Thoracic aorta (tissue), 2 donors: Measurements from ENCODE around the gene FASTK. TPM values are rescaled to one million over a fixed set of nuclear protein-coding genes. Genes with fewer than 3 reads are reported as not detected.

Source experiments
- ATAC-seq: fragments of 150-250 bp; one replicate; pipeline ENCODE4 v1.8.0; 2017; ENCODE audit warnings: low read depth; ENCODE audit not compliant: insufficient number of reproducible peaks, low FRiP score
- DNase-seq: peaks from one replicate; pipeline ENCODE4 v3.0.0-alpha.2; 2020; ENCODE audit warnings: low spot score
- H3K27ac ChIP-seq, 2 donors: fragments of 200-600 bp; sonication (generic); 1 replicate in 1 of 2; 2 replicates in 1 of 2; pipeline ENCODE4 v1.5.1; 2016; ENCODE audit warnings: mild to moderate bottlenecking in 2 of 2, moderate library complexity in 2 of 2
- H3K27me3 ChIP-seq: fragments of 200-600 bp; sonication (generic); replicated peaks from 2 replicates; pipeline ENCODE4 v1.6.0; 2016; ENCODE audit warnings: mild to moderate bottlenecking; ENCODE audit not compliant: insufficient read depth
- H3K36me3 ChIP-seq: fragments of 200-600 bp; sonication (generic); one replicate; pipeline ENCODE4 v1.5.1; 2016
- H3K4me1 ChIP-seq, 2 donors: fragments of 200-600 bp; sonication (generic); 1 replicate in 1 of 2; 2 replicates in 1 of 2; pipeline versions ENCODE4 v1.5.1 to v1.6.0; 2016; ENCODE audit warnings: low read depth in 2 of 2, mild to moderate bottlenecking in 1 of 2; ENCODE audit not compliant: control insufficient read depth in 1 of 2
- H3K4me3 ChIP-seq: fragments of 200-600 bp; sonication (generic); 2 replicates; pipeline ENCODE4 v1.5.1; 2016; ENCODE audit warnings: mild to moderate bottlenecking
- H3K9me3 ChIP-seq: fragments of 200-600 bp; sonication (generic); 2 replicates; pipeline ENCODE4 v1.5.1; 2016
- total RNA-seq, 2 donors: library from RNA; depleted of rRNA; stranded (reverse); fragments of >200 nt; gene quantifications; one replicate each; pipeline versions ENCODE4 v1.1.0 to v1.2.3, GENCODE V29; 2016
- TF ChIP-seq, protein P1 (sequence below): fragments of 200-600 bp; sonication (generic); IDR thresholded peaks from one replicate; pipeline ENCODE4 v1.5.1; 2019; ENCODE audit warnings: antibody characterized with exemption

The FASTK gene
- total RNA-seq, 2 donors from 2014 or later, result 59.0 to 110 TPM

DNA sequence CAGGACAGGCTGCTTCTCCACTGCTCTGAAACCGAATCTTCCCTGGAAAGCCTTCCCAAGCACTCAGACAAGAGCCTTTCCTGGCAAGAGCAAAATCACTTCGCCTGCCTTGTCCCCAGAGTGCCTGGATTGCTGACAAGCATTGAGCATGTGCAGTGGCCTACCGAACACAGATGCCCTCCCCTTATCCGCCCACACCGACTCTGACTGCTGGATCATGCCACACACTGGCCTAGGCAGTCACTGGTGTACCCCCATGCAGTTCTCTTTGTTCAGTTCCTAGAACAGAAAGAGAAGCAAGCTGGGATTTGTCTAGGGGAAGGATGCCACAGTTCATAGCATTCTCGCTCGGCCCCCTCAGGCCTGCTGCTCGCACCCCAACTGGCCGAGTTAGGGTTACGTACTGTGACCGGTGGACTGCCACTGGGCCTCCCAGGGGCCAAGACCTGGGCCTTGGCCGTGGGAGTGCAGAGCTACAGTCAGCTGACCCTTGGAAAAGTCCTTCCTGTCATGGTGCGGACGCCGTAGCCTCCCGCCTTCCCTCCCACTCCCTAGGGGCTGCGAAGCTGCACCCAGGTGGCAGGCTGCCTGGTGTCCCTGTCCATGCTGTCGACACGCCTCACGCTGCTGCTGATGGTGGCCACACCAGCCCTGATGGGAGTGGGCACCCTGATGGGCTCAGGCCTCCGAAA, 45.4 kb downstream of the FASTK start:
- no peaks in the 10 kb centered on the region for H3K9me3 ChIP-seq
- TF ChIP-seq, protein P1, sequence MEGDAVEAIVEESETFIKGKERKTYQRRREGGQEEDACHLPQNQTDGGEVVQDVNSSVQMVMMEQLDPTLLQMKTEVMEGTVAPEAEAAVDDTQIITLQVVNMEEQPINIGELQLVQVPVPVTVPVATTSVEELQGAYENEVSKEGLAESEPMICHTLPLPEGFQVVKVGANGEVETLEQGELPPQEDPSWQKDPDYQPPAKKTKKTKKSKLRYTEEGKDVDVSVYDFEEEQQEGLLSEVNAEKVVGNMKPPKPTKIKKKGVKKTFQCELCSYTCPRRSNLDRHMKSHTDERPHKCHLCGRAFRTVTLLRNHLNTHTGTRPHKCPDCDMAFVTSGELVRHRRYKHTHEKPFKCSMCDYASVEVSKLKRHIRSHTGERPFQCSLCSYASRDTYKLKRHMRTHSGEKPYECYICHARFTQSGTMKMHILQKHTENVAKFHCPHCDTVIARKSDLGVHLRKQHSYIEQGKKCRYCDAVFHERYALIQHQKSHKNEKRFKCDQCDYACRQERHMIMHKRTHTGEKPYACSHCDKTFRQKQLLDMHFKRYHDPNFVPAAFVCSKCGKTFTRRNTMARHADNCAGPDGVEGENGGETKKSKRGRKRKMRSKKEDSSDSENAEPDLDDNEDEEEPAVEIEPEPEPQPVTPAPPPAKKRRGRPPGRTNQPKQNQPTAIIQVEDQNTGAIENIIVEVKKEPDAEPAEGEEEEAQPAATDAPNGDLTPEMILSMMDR, result no peak
- peaks cover 20% of the 10 kb centered on the region for H3K36me3 ChIP-seq
- no peak for ATAC-seq
- no peaks in the 10 kb centered on the region for H3K27me3 ChIP-seq
- H3K27ac ChIP-seq, result no peak overlapping the region
- no peak overlapping the region for H3K4me3 ChIP-seq
- peaks cover 11 to 12% of the 10 kb centered on the region in 2 donors for H3K4me1 ChIP-seq
- no peak for DNase-seq

DNA sequence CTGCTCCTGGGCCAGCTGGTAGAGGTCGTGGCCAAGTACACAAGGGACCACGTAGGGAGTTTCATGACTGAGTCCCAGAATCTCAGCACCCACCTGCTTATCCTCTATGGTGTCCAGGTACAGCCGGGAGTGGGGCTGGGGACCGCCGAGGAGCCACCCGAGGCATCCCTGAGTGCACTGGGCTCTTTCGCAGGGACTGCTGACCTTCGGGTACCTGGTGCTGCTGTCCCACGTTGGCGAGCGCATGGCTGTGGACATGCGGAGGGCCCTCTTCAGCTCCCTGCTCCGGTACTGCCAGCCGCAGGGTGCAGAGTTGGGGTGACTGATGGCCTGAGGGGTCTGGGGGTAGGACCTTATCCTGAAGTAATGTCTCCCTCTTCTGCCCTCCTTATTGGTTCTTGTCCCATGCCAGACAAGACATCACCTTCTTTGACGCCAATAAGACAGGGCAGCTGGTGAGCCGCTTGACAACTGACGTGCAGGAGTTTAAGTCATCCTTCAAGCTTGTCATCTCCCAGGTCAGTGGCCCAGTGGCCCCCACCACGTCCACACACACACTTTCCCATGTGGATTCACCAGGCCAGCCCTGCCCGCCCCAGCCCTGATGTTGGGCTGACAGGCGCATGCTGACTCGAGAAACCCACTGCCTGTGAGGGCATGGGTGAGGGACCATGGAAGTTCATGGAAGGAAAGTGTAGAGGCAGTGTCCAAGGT, 46.1 kb downstream of the FASTK start:
- Histone ChIP-seq H3K9me3 (no peaks in the 10 kb centered on the region), H3K27me3 (no peaks in the 10 kb centered on the region), H3K4me3 (no peak overlapping the region), H3K4me1 (peaks cover 11 to 12% of the 10 kb centered on the region in 2 donors), H3K36me3 (peaks cover 20% of the 10 kb centered on the region), H3K27ac (no peak overlapping the region)
- ATAC-seq (no peak), DNase-seq (no peak)
- TF ChIP-seq, protein P1, result no peak

DNA sequence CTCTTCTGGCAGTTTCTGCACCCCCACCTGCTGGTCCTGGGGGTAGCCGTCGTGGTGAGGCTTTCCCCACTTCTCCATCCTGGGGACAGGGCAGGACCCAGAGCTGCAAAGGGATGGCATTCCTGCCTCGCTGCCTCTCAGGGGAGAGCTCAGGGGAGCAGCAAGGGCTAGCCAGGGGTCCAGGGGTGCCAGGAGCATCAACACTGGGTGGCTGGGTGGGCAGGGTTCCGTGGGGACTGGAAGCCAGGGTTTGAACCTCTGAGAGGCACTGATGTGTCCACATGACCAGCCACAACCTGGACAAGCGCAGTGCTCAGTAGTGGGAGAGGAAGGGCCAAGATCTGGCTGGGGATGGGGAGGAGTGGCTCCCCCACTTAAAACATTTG, 46.8 kb downstream of the FASTK start:
- TF ChIP-seq, protein P1, result no peak
- ATAC-seq (no peak), DNase-seq (no peak)
- no peaks in the 10 kb centered on the region for H3K27me3 ChIP-seq
- H3K9me3 ChIP-seq, result no peaks in the 10 kb centered on the region
- H3K4me3 ChIP-seq, result no peak overlapping the region
- peaks cover 9 to 11% of the 10 kb centered on the region in 2 donors for H3K4me1 ChIP-seq
- H3K36me3 ChIP-seq, result peaks cover 20% of the 10 kb centered on the region
- H3K27ac ChIP-seq, result no peak overlapping the region

DNA sequence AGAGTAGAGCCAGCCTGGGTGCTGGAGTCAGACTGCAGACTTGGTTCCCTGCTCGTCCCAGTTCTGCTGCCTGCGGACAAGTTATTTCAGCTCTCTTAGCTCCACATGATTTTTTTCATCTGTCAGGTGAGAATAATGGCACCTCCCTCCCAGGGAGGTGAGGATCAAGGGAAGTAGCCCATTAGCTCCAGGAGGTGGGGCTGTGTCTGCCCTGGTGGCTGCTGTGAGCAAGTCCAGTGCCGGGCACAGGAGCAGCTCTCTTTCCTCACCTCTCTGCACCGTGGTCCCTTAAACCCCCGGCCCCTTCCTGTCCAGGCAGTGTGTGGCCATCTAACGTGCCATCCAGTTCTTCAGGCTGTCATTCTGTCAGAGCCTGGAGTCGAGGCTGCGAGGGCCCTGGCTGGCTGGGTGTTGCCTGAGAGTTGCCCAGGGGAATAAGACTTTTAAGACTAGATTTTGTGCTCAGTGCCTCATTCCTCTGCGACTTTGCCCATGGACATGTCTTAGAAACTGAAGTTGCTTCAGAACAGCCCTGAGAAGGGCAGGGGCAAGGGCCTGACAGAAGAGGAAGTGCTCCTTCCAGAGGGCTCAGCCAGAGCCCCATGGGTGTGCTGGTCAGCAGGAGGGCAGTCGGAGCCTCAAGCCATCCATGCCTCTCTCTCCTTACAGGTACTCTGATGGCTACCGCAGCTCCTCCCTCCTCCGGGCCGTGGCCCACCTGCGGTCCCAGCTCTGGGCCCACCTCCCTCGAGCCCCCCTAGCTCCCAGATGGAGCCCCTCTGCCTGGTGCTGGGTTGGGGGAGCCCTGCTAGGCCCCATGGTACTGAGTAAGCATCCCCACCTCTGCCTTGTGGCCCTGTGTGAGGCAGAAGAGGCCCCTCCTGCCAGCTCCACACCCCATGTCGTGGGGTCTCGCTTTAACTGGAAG, 47.4 kb downstream of the FASTK start:
- no peak for ATAC-seq
- no peak overlapping the region for H3K27ac ChIP-seq
- TF ChIP-seq, protein P1, result no peak
- no peaks in the 10 kb centered on the region for H3K27me3 ChIP-seq
- peaks cover 20% of the 10 kb centered on the region for H3K36me3 ChIP-seq
- no peaks in the 10 kb centered on the region for H3K9me3 ChIP-seq
- no peak overlapping the region for H3K4me3 ChIP-seq
- no peak for DNase-seq
- peaks cover 5 to 7% of the 10 kb centered on the region in 2 donors for H3K4me1 ChIP-seq

DNA sequence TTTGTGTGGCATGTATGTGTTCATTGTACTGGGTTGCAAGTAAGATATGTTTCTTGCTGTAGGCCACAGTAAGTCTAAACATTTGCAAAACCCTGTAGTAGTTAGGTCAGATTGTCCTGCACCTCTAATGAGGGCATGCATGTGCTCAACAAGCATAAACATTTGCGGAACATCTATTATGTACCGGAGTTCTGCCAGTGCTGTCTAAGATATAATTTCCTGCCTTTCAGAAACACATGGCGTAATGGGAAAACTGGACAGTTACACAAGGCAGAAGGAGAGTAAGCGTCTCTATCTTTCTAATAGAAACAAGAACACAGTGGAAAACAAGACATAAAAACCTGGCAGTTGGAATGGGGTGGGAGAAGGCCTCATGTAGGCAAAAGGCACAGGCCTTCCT, 49.6 kb downstream of the FASTK start:
- H3K27ac ChIP-seq, result no peak overlapping the region
- ATAC-seq, result no peak
- TF ChIP-seq, protein P1, result no peak
- no peaks in the 10 kb centered on the region for H3K9me3 ChIP-seq
- H3K4me1 ChIP-seq, result peaks cover 7 to 9% of the 10 kb centered on the region in 2 donors
- no peak for DNase-seq
- peaks cover 10% of the 10 kb centered on the region for H3K36me3 ChIP-seq
- H3K4me3 ChIP-seq, result no peak overlapping the region
- no peaks in the 10 kb centered on the region for H3K27me3 ChIP-seq
